Measurements from ENCODE around the gene NUP62.

Gene NUP62

DNA sequence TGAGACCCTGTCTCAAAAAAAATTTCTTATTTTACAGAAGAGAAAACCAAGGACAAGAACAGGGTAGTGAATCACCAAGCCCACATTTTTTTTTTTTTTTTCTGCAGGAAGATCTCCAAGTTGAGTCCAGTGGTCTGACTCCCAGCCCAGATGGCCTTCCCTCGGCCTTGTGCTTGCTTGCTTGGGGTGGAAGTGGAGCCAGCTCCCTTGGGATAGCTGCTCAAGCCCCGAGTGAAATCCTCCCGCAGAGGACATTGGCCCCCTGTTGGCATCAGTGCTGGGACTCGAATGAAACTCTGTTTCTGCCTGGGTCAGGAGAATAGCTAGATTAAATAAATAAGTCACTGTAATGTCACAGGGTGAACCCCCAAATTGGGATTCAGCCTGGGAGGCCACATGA is 9.4 kb upstream of the NUP62 start:
- H3K4me1 ChIP-seq: no peaks in the 10 kb centered on the region
- no peaks in the 10 kb centered on the region for H3K79me2 ChIP-seq
- no peak overlapping the region for H2AFZ ChIP-seq
- H3K9ac ChIP-seq: no peak overlapping the region
- H3K27me3 ChIP-seq (ENCODE audit: control insufficient read depth, insufficient read depth, low read length): no peaks in the 10 kb centered on the region
- TF ChIP-seq, protein P1, sequence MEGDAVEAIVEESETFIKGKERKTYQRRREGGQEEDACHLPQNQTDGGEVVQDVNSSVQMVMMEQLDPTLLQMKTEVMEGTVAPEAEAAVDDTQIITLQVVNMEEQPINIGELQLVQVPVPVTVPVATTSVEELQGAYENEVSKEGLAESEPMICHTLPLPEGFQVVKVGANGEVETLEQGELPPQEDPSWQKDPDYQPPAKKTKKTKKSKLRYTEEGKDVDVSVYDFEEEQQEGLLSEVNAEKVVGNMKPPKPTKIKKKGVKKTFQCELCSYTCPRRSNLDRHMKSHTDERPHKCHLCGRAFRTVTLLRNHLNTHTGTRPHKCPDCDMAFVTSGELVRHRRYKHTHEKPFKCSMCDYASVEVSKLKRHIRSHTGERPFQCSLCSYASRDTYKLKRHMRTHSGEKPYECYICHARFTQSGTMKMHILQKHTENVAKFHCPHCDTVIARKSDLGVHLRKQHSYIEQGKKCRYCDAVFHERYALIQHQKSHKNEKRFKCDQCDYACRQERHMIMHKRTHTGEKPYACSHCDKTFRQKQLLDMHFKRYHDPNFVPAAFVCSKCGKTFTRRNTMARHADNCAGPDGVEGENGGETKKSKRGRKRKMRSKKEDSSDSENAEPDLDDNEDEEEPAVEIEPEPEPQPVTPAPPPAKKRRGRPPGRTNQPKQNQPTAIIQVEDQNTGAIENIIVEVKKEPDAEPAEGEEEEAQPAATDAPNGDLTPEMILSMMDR (IDR thresholded peaks at IDR 0.05): no peak
- H3K4me3 ChIP-seq (ENCODE audit: low read depth, low read length): no peak overlapping the region
- H3K4me2 ChIP-seq (ENCODE audit: low read length): no peak overlapping the region
- H3K27ac ChIP-seq: no peak overlapping the region
- no peaks in the 10 kb centered on the region for H3K9me3 ChIP-seq (ENCODE audit: control insufficient read depth, low read length)
- H3K36me3 ChIP-seq (ENCODE audit: control insufficient read depth, insufficient read depth, low read length): no peaks in the 10 kb centered on the region

DNA sequence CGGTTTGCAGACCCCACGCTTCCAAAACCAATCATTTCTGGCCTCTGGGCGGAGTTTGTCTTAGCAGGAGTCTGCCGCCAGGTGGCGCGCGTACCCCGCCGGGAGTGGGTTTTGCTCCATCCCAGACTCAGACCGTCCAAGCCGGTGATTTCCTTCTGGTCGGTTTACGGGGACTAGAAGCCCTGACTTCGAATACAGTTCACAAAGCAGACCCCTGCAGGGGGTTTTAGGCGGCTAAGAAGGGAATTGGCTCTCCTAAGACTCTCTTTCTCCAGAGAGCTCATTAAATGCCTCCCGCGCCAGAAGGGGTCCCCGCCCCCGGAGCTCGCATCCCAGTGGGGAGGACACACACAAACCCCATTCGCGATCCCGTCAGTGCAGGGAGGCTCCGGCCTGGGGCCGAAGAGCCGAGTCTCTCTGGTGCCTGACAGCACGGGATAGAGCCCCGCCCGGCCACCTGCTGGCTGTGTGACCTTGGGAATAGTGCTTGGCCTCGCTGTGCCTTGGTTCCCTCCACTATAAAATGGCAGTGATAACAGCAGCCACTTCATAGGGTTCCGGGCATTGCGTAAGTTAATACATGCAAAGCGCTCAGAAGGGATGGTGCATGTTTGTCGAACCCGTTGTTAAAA is 8.6 kb upstream of the NUP62 start:
- H3K4me1 ChIP-seq: no peaks in the 10 kb centered on the region
- no peak overlapping the region for H3K27ac ChIP-seq
- H3K4me3 ChIP-seq (ENCODE audit: low read depth, low read length): no peak overlapping the region
- H3K27me3 ChIP-seq (ENCODE audit: control insufficient read depth, insufficient read depth, low read length): no peaks in the 10 kb centered on the region
- H3K36me3 ChIP-seq (ENCODE audit: control insufficient read depth, insufficient read depth, low read length): no peaks in the 10 kb centered on the region
- H3K9ac ChIP-seq: no peak overlapping the region
- H3K4me2 ChIP-seq (ENCODE audit: low read length): peak overlapping the region; percentile 48
- H3K79me2 ChIP-seq: no peaks in the 10 kb centered on the region
- TF ChIP-seq, protein P1 (IDR thresholded peaks at IDR 0.05): peak; percentile 99
- H2AFZ ChIP-seq: peak overlapping the region; percentile 68
- no peaks in the 10 kb centered on the region for H3K9me3 ChIP-seq (ENCODE audit: control insufficient read depth, low read length)

DNA sequence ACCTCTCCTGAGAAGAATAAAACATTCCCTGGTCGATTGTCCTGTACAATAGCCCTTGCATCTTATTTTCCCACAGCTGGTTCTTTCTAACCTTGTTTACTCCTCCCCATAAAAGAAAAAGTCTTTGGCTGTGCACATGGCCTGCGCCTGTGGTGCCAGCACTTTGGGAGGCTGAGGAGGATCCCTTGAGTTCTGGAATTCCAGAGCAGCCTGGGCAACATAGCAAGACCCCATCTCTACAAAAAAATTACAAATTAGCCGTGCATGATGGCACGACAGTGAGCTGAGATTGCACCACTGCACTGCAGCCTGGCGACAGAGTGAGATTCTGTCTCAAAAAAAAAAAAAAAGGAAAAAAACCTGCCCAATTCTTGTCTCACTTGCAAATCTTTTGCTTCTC is 7.2 kb upstream of the NUP62 start:
- Histone ChIP-seq H3K27ac (no peak overlapping the region), H3K9me3 (ENCODE audit: control insufficient read depth, low read length) (no peaks in the 10 kb centered on the region), H2AFZ (no peak overlapping the region), H3K4me2 (ENCODE audit: low read length) (no peak overlapping the region), H3K9ac (no peak overlapping the region), H3K4me3 (ENCODE audit: low read depth, low read length) (no peak overlapping the region), H3K27me3 (ENCODE audit: control insufficient read depth, insufficient read depth, low read length) (no peaks in the 10 kb centered on the region), H3K36me3 (ENCODE audit: control insufficient read depth, insufficient read depth, low read length) (no peaks in the 10 kb centered on the region), H3K79me2 (no peaks in the 10 kb centered on the region), H3K4me1 (no peaks in the 10 kb centered on the region)
- TF ChIP-seq, protein P1 (IDR thresholded peaks at IDR 0.05): no peak

DNA sequence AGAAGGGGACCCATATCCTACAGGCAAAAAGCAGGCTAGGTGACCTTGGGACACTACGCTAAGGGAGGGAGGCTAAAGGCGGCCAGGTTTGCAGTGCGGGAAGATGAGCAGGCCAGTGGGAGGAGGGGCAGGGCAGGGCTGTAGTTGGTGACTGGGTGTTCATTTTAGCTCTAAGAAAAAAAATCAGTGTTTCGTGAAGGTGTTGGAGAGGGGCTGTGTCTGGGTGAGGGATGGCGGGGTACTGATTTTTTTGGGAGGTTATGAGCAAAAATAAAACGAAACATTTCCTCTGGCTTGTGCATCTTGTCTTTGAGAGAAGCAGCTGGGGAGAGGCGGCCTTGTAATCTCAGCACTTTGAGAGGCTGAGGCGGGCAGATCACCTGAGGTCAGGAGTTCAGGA is 4.3 kb upstream of the NUP62 start:
- no peaks in the 10 kb centered on the region for H3K4me1 ChIP-seq
- no peak overlapping the region for H3K4me2 ChIP-seq (ENCODE audit: low read length)
- H3K27ac ChIP-seq: no peak overlapping the region
- H3K4me3 ChIP-seq (ENCODE audit: low read depth, low read length): no peak overlapping the region
- no peaks in the 10 kb centered on the region for H3K36me3 ChIP-seq (ENCODE audit: control insufficient read depth, insufficient read depth, low read length)
- no peaks in the 10 kb centered on the region for H3K27me3 ChIP-seq (ENCODE audit: control insufficient read depth, insufficient read depth, low read length)
- H2AFZ ChIP-seq: no peak overlapping the region
- H3K9ac ChIP-seq: no peak overlapping the region
- TF ChIP-seq, protein P1 (IDR thresholded peaks at IDR 0.05): no peak
- no peaks in the 10 kb centered on the region for H3K79me2 ChIP-seq
- no peaks in the 10 kb centered on the region for H3K9me3 ChIP-seq (ENCODE audit: control insufficient read depth, low read length)

DNA sequence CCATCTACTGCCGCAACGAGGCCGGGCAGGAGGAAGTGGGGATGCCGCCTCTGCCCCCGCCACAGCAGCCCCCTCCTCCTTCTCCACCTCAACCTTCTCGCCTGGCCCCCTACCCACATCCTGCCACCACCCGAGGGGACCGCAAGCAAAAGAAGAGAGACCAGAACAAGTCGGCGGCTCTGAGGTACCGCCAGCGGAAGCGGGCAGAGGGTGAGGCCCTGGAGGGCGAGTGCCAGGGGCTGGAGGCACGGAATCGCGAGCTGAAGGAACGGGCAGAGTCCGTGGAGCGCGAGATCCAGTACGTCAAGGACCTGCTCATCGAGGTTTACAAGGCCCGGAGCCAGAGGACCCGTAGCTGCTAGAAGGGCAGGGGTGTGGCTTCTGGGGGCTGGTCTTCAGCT is 3.4 kb upstream of the NUP62 start:
- Histone ChIP-seq H3K79me2 (peaks cover 6% of the 10 kb centered on the region), H3K9ac (no peak overlapping the region), H3K4me2 (ENCODE audit: low read length) (no peak overlapping the region), H3K27ac (no peak overlapping the region), H3K9me3 (ENCODE audit: control insufficient read depth, low read length) (no peaks in the 10 kb centered on the region), H2AFZ (no peak overlapping the region), H3K36me3 (ENCODE audit: control insufficient read depth, insufficient read depth, low read length) (no peaks in the 10 kb centered on the region), H3K4me3 (ENCODE audit: low read depth, low read length) (no peak overlapping the region), H3K4me1 (no peaks in the 10 kb centered on the region), H3K27me3 (ENCODE audit: control insufficient read depth, insufficient read depth, low read length) (no peaks in the 10 kb centered on the region)
- TF ChIP-seq, protein P1 (IDR thresholded peaks at IDR 0.05): no peak

Data from parathyroid adenoma (tissue), 2 donors.